HL-60 (cell line): ENCODE measurements around the gene USH2A.

Experiments
- DNase-seq, 2 experiments: peaks; one replicate each; pipeline ENCODE4 v3.0.0-alpha.2; 2010 to 2020; ENCODE audit warnings: low read depth in 1 of 2, low spot score in 1 of 2
- H3K27ac ChIP-seq: fragments of 250-450 bp; sonication (Bioruptor Pico); replicated peaks from 2 replicates; pipeline ENCODE4 v1.5.1; 2020; ENCODE audit warnings: mild to moderate bottlenecking, moderate library complexity
- H3K27me3 ChIP-seq: fragments of 250-450 bp; sonication (Bioruptor Pico); 2 replicates; pipeline ENCODE4 v1.5.1; 2021; ENCODE audit warnings: mild to moderate bottlenecking, moderate library complexity; ENCODE audit not compliant: insufficient read depth, poor library complexity, severe bottlenecking
- H3K4me3 ChIP-seq: replicated peaks from 2 replicates; pipeline ENCODE4 v1.5.1; 2011; ENCODE audit warnings: mild to moderate bottlenecking, control low read depth, low read length; ENCODE audit not compliant: insufficient read depth
- GABPA ChIP-seq: IDR thresholded peaks from 2 replicates; pipeline ENCODE4 v1.6.1; 2012; ENCODE audit warnings: low read depth
- POLR2AphosphoS5 ChIP-seq: IDR thresholded peaks from 2 replicates; pipeline ENCODE4 v1.6.1; 2012; ENCODE audit warnings: low read depth
- SPI1 ChIP-seq: IDR thresholded peaks from 2 replicates; pipeline ENCODE4 v1.6.1; 2012; ENCODE audit warnings: low read depth, mild to moderate bottlenecking, borderline replicate concordance
- TF ChIP-seq, protein P1 (sequence below): IDR thresholded peaks from one replicate; pipeline ENCODE4 v1.5.1; 2011; ENCODE audit warnings: low read length, control low read depth, inconsistent platforms; ENCODE audit not compliant: insufficient read depth
- TF ChIP-seq, protein P2 (sequence below): IDR thresholded peaks from 2 replicates; pipeline ENCODE4 v1.6.1; 2012; ENCODE audit warnings: low read depth; ENCODE audit not compliant: insufficient replicate concordance

USH2A gene

DNA sequence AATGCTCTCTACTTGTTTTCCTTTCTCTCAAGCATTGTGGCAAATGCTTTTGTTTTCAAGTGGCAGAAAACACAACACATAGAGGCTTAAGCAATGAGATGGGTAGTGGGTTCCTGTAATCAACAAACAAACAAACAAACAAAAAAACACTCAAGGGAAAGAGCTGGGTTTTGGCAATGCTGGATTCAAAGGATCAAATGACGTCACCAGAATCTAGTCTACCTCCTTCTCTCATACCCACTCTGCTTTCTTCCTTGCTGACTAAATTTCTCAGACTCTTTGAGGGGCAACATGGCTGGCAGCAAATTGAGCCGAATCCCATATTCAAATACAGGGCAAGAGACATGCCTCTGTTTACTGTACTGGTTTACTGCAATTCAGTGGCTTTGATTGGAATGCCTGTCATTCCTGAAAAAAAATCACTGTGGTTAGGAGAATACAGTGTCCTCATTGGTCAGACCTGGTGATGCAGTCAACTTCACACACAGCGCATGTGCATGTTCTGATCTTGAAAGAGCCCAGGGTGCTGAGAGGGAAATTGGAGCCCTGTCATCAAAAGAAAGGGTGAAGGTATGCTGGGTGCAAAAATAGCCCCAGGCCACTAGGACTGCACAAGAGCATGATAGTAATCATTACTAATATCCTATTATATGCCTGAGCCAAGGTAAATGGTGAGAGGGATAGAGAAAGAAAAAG is 500.0 kb downstream of the USH2A start:
- Histone ChIP-seq H3K27ac (no peak overlapping the region), H3K27me3 (no peaks in the 10 kb centered on the region), H3K4me3 (no peak overlapping the region)
- no peak for DNase-seq
- TF ChIP-seq, protein P1, sequence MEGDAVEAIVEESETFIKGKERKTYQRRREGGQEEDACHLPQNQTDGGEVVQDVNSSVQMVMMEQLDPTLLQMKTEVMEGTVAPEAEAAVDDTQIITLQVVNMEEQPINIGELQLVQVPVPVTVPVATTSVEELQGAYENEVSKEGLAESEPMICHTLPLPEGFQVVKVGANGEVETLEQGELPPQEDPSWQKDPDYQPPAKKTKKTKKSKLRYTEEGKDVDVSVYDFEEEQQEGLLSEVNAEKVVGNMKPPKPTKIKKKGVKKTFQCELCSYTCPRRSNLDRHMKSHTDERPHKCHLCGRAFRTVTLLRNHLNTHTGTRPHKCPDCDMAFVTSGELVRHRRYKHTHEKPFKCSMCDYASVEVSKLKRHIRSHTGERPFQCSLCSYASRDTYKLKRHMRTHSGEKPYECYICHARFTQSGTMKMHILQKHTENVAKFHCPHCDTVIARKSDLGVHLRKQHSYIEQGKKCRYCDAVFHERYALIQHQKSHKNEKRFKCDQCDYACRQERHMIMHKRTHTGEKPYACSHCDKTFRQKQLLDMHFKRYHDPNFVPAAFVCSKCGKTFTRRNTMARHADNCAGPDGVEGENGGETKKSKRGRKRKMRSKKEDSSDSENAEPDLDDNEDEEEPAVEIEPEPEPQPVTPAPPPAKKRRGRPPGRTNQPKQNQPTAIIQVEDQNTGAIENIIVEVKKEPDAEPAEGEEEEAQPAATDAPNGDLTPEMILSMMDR = no peak
- TF ChIP-seq, protein P2, sequence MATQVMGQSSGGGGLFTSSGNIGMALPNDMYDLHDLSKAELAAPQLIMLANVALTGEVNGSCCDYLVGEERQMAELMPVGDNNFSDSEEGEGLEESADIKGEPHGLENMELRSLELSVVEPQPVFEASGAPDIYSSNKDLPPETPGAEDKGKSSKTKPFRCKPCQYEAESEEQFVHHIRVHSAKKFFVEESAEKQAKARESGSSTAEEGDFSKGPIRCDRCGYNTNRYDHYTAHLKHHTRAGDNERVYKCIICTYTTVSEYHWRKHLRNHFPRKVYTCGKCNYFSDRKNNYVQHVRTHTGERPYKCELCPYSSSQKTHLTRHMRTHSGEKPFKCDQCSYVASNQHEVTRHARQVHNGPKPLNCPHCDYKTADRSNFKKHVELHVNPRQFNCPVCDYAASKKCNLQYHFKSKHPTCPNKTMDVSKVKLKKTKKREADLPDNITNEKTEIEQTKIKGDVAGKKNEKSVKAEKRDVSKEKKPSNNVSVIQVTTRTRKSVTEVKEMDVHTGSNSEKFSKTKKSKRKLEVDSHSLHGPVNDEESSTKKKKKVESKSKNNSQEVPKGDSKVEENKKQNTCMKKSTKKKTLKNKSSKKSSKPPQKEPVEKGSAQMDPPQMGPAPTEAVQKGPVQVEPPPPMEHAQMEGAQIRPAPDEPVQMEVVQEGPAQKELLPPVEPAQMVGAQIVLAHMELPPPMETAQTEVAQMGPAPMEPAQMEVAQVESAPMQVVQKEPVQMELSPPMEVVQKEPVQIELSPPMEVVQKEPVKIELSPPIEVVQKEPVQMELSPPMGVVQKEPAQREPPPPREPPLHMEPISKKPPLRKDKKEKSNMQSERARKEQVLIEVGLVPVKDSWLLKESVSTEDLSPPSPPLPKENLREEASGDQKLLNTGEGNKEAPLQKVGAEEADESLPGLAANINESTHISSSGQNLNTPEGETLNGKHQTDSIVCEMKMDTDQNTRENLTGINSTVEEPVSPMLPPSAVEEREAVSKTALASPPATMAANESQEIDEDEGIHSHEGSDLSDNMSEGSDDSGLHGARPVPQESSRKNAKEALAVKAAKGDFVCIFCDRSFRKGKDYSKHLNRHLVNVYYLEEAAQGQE = no peak
- TF ChIP-seq GABPA (no peak), POLR2AphosphoS5 (no peak), SPI1 (no peak)

DNA sequence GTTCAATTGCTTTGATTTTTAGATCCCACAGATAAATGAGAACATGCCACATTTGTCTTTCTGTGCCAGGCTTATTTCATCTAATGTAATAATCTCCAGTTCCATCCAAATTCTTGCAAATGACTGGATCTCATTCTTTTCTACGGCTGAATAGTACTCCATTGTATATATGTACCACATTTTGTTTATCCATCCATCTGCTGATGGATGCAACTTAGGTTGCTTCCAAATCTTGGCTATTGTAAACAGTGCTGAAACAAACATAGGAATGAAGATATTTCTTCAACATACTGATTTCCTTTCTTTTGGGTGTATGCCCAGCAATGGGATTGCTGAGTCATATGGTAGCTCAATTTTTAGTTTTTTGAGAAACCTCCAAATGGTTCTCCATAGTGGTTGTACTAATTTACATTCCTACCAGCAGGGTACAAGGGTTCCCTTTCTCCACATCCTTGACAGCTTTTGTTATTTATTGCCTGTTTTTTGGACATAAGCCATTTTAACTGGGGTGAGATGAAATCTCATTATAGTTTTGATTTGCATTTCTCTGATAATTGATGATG is 511.8 kb downstream of the USH2A start:
- TF ChIP-seq POLR2AphosphoS5 (no peak), SPI1 (no peak), GABPA (no peak)
- TF ChIP-seq, protein P2 = no peak
- TF ChIP-seq, protein P1 = no peak
- Histone ChIP-seq H3K27ac (no peak overlapping the region), H3K27me3 (no peaks in the 10 kb centered on the region), H3K4me3 (no peak overlapping the region)
- DNase-seq = no peak

DNA sequence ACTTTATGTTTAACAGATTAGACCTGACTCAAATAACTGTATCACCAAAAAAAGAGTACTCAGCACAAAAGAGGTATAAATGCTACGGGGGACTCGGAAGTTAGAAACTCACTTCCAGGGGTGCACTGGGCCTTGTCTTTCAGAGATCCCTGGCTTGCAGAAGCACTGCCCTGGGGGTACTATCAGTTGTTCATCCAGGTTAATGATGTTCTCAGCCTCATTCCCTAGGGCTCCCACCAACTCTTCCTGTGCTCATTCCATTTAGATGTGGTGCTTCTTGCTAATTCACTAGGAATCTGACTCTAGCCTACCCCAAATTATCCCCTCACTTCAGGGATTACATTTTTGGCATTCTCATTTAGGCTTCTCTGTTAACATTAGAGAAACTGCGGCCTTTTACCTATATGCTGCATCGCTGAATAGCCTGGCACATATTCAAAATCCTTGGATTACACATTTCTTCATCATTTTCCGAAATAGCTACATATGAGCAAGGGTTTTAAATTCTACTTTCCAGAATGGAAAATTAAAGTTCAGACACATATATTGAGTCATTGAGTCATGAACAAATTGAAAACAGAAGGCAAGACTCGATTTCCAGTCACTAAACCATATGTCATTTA is 517.6 kb downstream of the USH2A start:
- no peak overlapping the region for H3K4me3 ChIP-seq
- H3K27me3 ChIP-seq = no peaks in the 10 kb centered on the region
- TF ChIP-seq GABPA (no peak), POLR2AphosphoS5 (no peak), SPI1 (no peak)
- TF ChIP-seq, protein P2 = no peak
- TF ChIP-seq, protein P1 = no peak
- no peak for DNase-seq
- no peak overlapping the region for H3K27ac ChIP-seq
